ENCODE results near the gene DNAI1. TPM values are rescaled to one million over a fixed set of nuclear protein-coding genes. Genes with fewer than 3 reads are reported as not detected.

Gene DNAI1
- total and polyA plus RNA-seq, 2 of the 13 experiments (the other 11 are each of a cell fraction or from before 2014, with no cell fraction given), result not detected

DNA sequence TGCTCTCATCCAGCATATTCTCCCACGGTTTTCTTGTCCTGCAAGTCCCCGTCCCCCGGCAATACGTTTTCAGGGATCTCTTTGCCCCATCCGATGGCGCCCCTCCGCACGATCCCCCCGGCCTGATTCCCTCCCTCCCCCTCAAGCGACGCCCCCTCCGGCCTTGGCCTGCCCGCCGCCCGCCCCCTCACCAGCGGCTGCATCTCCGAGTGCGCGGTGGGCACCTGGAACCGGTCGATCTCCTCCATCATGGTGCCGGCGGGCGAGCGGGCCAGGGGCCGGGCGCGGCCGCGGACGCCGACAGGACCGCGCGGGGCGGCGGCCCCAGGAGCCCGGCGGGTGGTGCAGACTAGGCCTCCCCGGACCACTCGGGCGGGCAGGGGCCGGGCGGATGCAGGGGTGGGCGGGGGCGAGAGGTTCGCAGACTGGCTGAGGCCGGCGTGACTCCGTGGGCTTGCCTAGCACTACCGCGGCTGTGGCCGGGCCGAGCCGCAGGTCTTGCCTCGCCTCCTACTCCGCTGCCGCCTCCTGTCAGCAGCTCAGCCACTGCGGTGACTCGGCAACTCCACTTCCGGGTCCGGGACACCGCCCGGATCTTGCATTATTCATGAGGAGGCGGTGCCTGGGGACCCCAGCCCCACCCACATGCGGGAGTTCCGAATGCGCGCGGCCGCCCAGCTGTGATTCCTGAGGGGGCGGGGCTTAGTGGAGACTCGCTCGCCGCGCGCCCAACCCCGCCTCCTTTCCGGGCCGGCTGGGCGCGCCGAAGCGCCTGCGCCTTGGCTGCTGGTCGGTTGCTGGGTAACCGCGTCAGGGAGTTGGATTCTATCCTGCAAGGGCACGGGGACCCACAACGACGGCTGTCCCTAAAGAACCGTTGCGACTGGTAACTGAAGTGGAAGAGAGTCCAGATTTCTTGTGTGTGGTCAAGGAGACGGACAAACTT, at the start of gene DNAI1, which contains the start of gene FAM219A (continued):
- TF ChIP-seq, protein P1, sequence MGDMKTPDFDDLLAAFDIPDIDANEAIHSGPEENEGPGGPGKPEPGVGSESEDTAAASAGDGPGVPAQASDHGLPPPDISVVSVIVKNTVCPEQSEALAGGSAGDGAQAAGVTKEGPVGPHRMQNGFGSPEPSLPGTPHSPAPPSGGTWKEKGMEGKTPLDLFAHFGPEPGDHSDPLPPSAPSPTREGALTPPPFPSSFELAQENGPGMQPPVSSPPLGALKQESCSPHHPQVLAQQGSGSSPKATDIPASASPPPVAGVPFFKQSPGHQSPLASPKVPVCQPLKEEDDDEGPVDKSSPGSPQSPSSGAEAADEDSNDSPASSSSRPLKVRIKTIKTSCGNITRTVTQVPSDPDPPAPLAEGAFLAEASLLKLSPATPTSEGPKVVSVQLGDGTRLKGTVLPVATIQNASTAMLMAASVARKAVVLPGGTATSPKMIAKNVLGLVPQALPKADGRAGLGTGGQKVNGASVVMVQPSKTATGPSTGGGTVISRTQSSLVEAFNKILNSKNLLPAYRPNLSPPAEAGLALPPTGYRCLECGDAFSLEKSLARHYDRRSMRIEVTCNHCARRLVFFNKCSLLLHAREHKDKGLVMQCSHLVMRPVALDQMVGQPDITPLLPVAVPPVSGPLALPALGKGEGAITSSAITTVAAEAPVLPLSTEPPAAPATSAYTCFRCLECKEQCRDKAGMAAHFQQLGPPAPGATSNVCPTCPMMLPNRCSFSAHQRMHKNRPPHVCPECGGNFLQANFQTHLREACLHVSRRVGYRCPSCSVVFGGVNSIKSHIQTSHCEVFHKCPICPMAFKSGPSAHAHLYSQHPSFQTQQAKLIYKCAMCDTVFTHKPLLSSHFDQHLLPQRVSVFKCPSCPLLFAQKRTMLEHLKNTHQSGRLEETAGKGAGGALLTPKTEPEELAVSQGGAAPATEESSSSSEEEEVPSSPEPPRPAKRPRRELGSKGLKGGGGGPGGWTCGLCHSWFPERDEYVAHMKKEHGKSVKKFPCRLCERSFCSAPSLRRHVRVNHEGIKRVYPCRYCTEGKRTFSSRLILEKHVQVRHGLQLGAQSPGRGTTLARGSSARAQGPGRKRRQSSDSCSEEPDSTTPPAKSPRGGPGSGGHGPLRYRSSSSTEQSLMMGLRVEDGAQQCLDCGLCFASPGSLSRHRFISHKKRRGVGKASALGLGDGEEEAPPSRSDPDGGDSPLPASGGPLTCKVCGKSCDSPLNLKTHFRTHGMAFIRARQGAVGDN (CRISPR knock-in tag; IDR thresholded peaks at IDR 0.05), result peak; percentile 73
- no peak for TF ChIP-seq ZNF768 (CRISPR knock-in tag; IDR thresholded peaks at IDR 0.05)
- no peak for TF ChIP-seq EZH2 (conservative IDR thresholded peaks at IDR 0.05; ENCODE audit: low read depth, low read length)
- no peak for TF ChIP-seq IKZF4 (CRISPR knock-in tag; IDR thresholded peaks at IDR 0.05; ENCODE audit: borderline replicate concordance, low read depth, not compliant biosample characterization)
- TF ChIP-seq RARA (CRISPR knock-in tag; IDR thresholded peaks at IDR 0.05), result no peak
- 0 out of 2 replicates have a peak, but pooled peaks have one; percentile 8 for TF ChIP-seq CEBPG (CRISPR knock-in tag; IDR thresholded peaks at IDR 0.05)
- no peak for TF ChIP-seq ZNF543 (CRISPR knock-in tag; IDR thresholded peaks at IDR 0.05)
- TF ChIP-seq ZNF3 (CRISPR knock-in tag; IDR thresholded peaks at IDR 0.05), result no peak
- TF ChIP-seq MED8 (CRISPR knock-in tag; IDR thresholded peaks at IDR 0.05; ENCODE audit: insufficient replicate concordance), result no peak
- no peak for TF ChIP-seq ZNF616 (CRISPR knock-in tag; IDR thresholded peaks at IDR 0.05; ENCODE audit: low read depth)
- TF ChIP-seq SETDB1 (CRISPR knock-in tag; IDR thresholded peaks at IDR 0.05; ENCODE audit: borderline replicate concordance), result no peak
- TF ChIP-seq KDM5B (CRISPR knock-in tag; IDR thresholded peaks at IDR 0.05; ENCODE audit: borderline replicate concordance), result no peak; the same call in 1 of the 2 replicates
- TF ChIP-seq ZFX (CRISPR knock-in tag; IDR thresholded peaks at IDR 0.05; ENCODE audit: low read depth), result peak; percentile 76
- no peak for TF ChIP-seq HDAC6 (IDR thresholded peaks at IDR 0.05; ENCODE audit: low read depth, low read length)
- TF ChIP-seq ZNF569 (CRISPR knock-in tag; IDR thresholded peaks at IDR 0.05; ENCODE audit: borderline replicate concordance), result no peak
- TF ChIP-seq, protein P2, sequence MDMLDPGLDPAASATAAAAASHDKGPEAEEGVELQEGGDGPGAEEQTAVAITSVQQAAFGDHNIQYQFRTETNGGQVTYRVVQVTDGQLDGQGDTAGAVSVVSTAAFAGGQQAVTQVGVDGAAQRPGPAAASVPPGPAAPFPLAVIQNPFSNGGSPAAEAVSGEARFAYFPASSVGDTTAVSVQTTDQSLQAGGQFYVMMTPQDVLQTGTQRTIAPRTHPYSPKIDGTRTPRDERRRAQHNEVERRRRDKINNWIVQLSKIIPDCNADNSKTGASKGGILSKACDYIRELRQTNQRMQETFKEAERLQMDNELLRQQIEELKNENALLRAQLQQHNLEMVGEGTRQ (IDR thresholded peaks at IDR 0.05; ENCODE audit: low read depth, low read length), result no peak
- TF ChIP-seq, protein P2 (CRISPR knock-in tag; IDR thresholded peaks at IDR 0.05; ENCODE audit: borderline replicate concordance), result no peak
- TF ChIP-seq SNAPC2 (CRISPR knock-in tag; IDR thresholded peaks at IDR 0.05), result no peak
- TF ChIP-seq MEIS2 (CRISPR knock-in tag; IDR thresholded peaks at IDR 0.05), result peak; percentile 59; the same call in 1 of the 2 replicates
- no peak for TF ChIP-seq ZNF577 (CRISPR knock-in tag; IDR thresholded peaks at IDR 0.05; ENCODE audit: borderline replicate concordance, low read depth)
- no peak for TF ChIP-seq PRDM4 (CRISPR knock-in tag; IDR thresholded peaks at IDR 0.05; ENCODE audit: borderline replicate concordance)

Measured in HepG2 (cell line).